ENCODE measurements around the gene DACT3.

- TF ChIP-seq CTCF (IDR thresholded peaks at IDR 0.05; ENCODE audit: poor library complexity, severe bottlenecking) = no peak
- peak; percentile 20 for TF ChIP-seq REST (IDR thresholded peaks at IDR 0.05; ENCODE audit: borderline replicate concordance)
- TF ChIP-seq EZH2 (IDR thresholded peaks at IDR 0.05; ENCODE audit: borderline replicate concordance, insufficient read depth, low read length, poor library complexity, severe bottlenecking) = no peak
Measured at GRCh38 chr19:46600384-46601317, 60.3 kb downstream of the DACT3 start.

All from neural cell (in vitro differentiated cells).